Glutamatergic neuron (in vitro differentiated cells): ENCODE data around the gene STX1B. TPM values are rescaled to one million over a fixed set of nuclear protein-coding genes. Genes with fewer than 3 reads are reported as not detected.

Experiments
- DNase-seq: peaks from one replicate; pipeline ENCODE4 v3.0.0; 2022
- H3K27ac Mint-ChIP-seq: one replicate; pipeline ENCODE4 v1.8.0; 2020; ENCODE audit warnings: mild to moderate bottlenecking, mixed read lengths, inconsistent platforms; ENCODE audit not compliant: unreplicated experiment
- H3K27me3 Mint-ChIP-seq: one replicate; pipeline ENCODE4 v1.8.0; 2020; ENCODE audit warnings: mild to moderate bottlenecking, moderate library complexity, mixed read lengths, inconsistent platforms; ENCODE audit not compliant: unreplicated experiment
- H3K36me3 Mint-ChIP-seq: one replicate; pipeline ENCODE4 v1.8.0; 2020; ENCODE audit warnings: mild to moderate bottlenecking, mixed read lengths, inconsistent platforms; ENCODE audit not compliant: unreplicated experiment
- H3K4me1 Mint-ChIP-seq: one replicate; pipeline ENCODE4 v1.8.0; 2020; ENCODE audit warnings: mild to moderate bottlenecking, low read depth, mixed read lengths, inconsistent platforms; ENCODE audit not compliant: unreplicated experiment
- H3K4me3 Mint-ChIP-seq: one replicate; pipeline ENCODE4 v1.8.0; 2020; ENCODE audit warnings: mild to moderate bottlenecking, mixed read lengths, inconsistent platforms; ENCODE audit not compliant: unreplicated experiment
- H3K9me3 Mint-ChIP-seq: one replicate; pipeline ENCODE4 v1.8.0; 2020; ENCODE audit warnings: mild to moderate bottlenecking, moderate library complexity, mixed read lengths, inconsistent platforms; ENCODE audit not compliant: unreplicated experiment
- CTCF ChIP-seq: fragments of 200-600 bp; sonication (generic); IDR thresholded peaks from one replicate; pipeline ENCODE4 v1.5.0; 2021; ENCODE audit not compliant: partially characterized antibody, unreplicated experiment
- total RNA-seq: library from RNA; stranded (reverse); fragmentation: NEBNext Ultra II Directional; extraction: Animal tissue kit (Norgen Biotek cat#: 25700); gene quantifications from one replicate; pipeline ENCODE4 v1.2.1, GENCODE V29; 2021; ENCODE audit not compliant: unreplicated experiment

The STX1B gene
- total RNA-seq, 1 donor from 2014 or later: 51.6 TPM

GRCh38 chr16:30976486-30976885 lies 34.0 kb downstream of the STX1B start:
- Mint-ChIP-seq H3K27me3 (peaks cover 12% of the 10 kb centered on the region), H3K4me3 (no peak overlapping the region), H3K9me3 (peaks cover 6% of the 10 kb centered on the region), H3K4me1 (no peaks in the 10 kb centered on the region), H3K27ac (no peak overlapping the region), H3K36me3 (peaks cover 5% of the 10 kb centered on the region)
- TF ChIP-seq CTCF: no peak
- no peak for DNase-seq

- no peak overlapping the region for H3K4me3 Mint-ChIP-seq
- no peak for DNase-seq
- H3K36me3 Mint-ChIP-seq: peaks cover 13% of the 10 kb centered on the region
- TF ChIP-seq CTCF: no peak
- H3K27ac Mint-ChIP-seq: no peak overlapping the region
- peaks cover 12% of the 10 kb centered on the region for H3K27me3 Mint-ChIP-seq
- peaks cover 5% of the 10 kb centered on the region for H3K9me3 Mint-ChIP-seq
- H3K4me1 Mint-ChIP-seq: no peaks in the 10 kb centered on the region
Measured at GRCh38 chr16:30974348-30974747, 36.1 kb downstream of the STX1B start.

GRCh38 chr16:30972872-30973271 lies 37.6 kb downstream of the STX1B start:
- no peaks in the 10 kb centered on the region for H3K4me1 Mint-ChIP-seq
- H3K36me3 Mint-ChIP-seq: peaks cover 13% of the 10 kb centered on the region
- H3K27me3 Mint-ChIP-seq: peaks cover 8% of the 10 kb centered on the region
- no peak for DNase-seq
- H3K4me3 Mint-ChIP-seq: peak overlapping the region; percentile 21
- TF ChIP-seq CTCF: no peak
- peaks cover 4% of the 10 kb centered on the region for H3K9me3 Mint-ChIP-seq
- H3K27ac Mint-ChIP-seq: no peak overlapping the region

GRCh38 chr16:30971298-30971697 lies 39.1 kb downstream of the STX1B start:
- Mint-ChIP-seq H3K4me3 (no peak overlapping the region), H3K9me3 (peaks cover 7% of the 10 kb centered on the region), H3K27ac (no peak overlapping the region), H3K27me3 (peaks cover 10% of the 10 kb centered on the region), H3K36me3 (peaks cover 13% of the 10 kb centered on the region), H3K4me1 (no peaks in the 10 kb centered on the region)
- no peak for DNase-seq
- TF ChIP-seq CTCF: no peak

- Mint-ChIP-seq H3K4me3 (no peak overlapping the region), H3K4me1 (no peaks in the 10 kb centered on the region), H3K27ac (no peak overlapping the region), H3K27me3 (peaks cover 10% of the 10 kb centered on the region), H3K9me3 (peaks cover 9% of the 10 kb centered on the region), H3K36me3 (peaks cover 13% of the 10 kb centered on the region)
- no peak for DNase-seq
- TF ChIP-seq CTCF: no peak
Measured at GRCh38 chr16:30969246-30969842, 41.1 kb downstream of the STX1B start.
